Esophagus squamous epithelium (tissue), 4 donors: ENCODE results near the gene KAZN.

Source experiments
- POLR2A ChIP-seq, 4 donors: fragments of 450-650 bp; IDR thresholded peaks; one replicate each; pipeline ENCODE4 v1.6.1; 2017; ENCODE audit warnings: antibody characterized with exemption in 4 of 4, mild to moderate bottlenecking in 4 of 4, moderate library complexity in 3 of 4
- TF ChIP-seq, protein P1 (sequence below), 6 experiments: fragments of 450-650 bp in 4 of 6; fragments of 200-600 bp in 2 of 6; sonication (generic) in 2 of 6; IDR thresholded peaks; one replicate each; pipeline ENCODE4 v1.5.1; 2016 to 2019; ENCODE audit warnings: antibody characterized with exemption in 6 of 6, mild to moderate bottlenecking in 4 of 6, moderate library complexity in 4 of 6

DNA sequence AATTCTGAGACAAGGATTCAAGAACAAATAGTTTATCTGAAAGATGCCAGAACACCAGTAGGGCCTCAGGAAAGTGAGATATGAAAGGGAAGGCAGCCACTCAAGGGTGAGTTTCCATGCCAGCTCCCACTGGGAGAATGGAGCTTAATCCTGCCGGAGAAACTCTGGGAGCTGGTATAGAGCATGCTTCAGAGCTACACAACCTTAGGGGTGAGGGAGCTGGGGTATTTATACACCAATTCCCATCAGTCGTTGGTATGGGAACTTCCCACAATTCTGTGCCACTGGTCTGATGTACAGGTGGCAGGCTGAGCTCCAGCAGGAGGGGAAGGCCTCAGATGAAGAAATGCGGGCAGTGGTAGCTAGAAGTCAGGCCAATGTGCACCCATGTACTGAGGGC lies 86.6 kb downstream of the KAZN start:
- TF ChIP-seq, protein P1, sequence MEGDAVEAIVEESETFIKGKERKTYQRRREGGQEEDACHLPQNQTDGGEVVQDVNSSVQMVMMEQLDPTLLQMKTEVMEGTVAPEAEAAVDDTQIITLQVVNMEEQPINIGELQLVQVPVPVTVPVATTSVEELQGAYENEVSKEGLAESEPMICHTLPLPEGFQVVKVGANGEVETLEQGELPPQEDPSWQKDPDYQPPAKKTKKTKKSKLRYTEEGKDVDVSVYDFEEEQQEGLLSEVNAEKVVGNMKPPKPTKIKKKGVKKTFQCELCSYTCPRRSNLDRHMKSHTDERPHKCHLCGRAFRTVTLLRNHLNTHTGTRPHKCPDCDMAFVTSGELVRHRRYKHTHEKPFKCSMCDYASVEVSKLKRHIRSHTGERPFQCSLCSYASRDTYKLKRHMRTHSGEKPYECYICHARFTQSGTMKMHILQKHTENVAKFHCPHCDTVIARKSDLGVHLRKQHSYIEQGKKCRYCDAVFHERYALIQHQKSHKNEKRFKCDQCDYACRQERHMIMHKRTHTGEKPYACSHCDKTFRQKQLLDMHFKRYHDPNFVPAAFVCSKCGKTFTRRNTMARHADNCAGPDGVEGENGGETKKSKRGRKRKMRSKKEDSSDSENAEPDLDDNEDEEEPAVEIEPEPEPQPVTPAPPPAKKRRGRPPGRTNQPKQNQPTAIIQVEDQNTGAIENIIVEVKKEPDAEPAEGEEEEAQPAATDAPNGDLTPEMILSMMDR (IDR thresholded peaks at IDR 0.05) = no peak
- no peak for TF ChIP-seq POLR2A (IDR thresholded peaks at IDR 0.05)
